VCaP (cell line): ENCODE measurements around the gene SRPK2.

Experiments used
- H3K27ac ChIP-seq: fragments of 450-650 bp; 2 replicates; pipeline ENCODE4 v1.5.1; 2017
- CTCF ChIP-seq: fragments of 450-650 bp; conservative IDR thresholded peaks from 2 replicates; pipeline ENCODE4 v1.5.1; 2017; ENCODE audit warnings: mild to moderate bottlenecking, moderate library complexity

SRPK2 gene

GRCh38 chr7:105228555-105228954 lies 160.2 kb downstream of the SRPK2 start:
- TF ChIP-seq CTCF, result no peak

GRCh38 chr7:105227391-105227790 lies 161.3 kb downstream of the SRPK2 start:
- TF ChIP-seq CTCF, result no peak
- no peak overlapping the region for H3K27ac ChIP-seq

More at GRCh38 chr7:105228555-105228954, 160.2 kb downstream of the SRPK2 start:
- no peak overlapping the region for H3K27ac ChIP-seq

GRCh38 chr7:105224884-105225651 lies 163.7 kb downstream of the SRPK2 start:
- H3K27ac ChIP-seq, result no peak overlapping the region
- TF ChIP-seq CTCF, result no peak

- peak overlapping the region; percentile 62 for H3K27ac ChIP-seq
- TF ChIP-seq CTCF, result no peak
Measured at GRCh38 chr7:105222953-105223352, 165.8 kb downstream of the SRPK2 start.

GRCh38 chr7:105219771-105220160 lies 169.0 kb downstream of the SRPK2 start:
- H3K27ac ChIP-seq, result no peak overlapping the region
- TF ChIP-seq CTCF, result no peak

- no peak for TF ChIP-seq CTCF
- no peak overlapping the region for H3K27ac ChIP-seq
Measured at GRCh38 chr7:105218939-105219770, 169.6 kb downstream of the SRPK2 start.

GRCh38 chr7:105218215-105218614 lies 170.5 kb downstream of the SRPK2 start:
- H3K27ac ChIP-seq, result no peak overlapping the region
- no peak for TF ChIP-seq CTCF
